ENCODE measurements around the gene FAM107B.

GRCh38 chr10:14761372-14761771 is 13.3 kb downstream of the FAM107B start:
- TF ChIP-seq CTCF (IDR thresholded peaks at IDR 0.05; ENCODE audit: extremely low read depth in 1 of 2, insufficient read depth in 1 of 2, low read depth in 1 of 2, low read length in 2 of 2) (no peak), POLR2A (IDR thresholded peaks at IDR 0.05; ENCODE audit: low read depth, low read length) (no peak), GATA2 (IDR thresholded peaks at IDR 0.05; ENCODE audit: insufficient read depth, insufficient read length, low read depth, low read length) (no peak), EZH2 (IDR thresholded peaks at IDR 0.05; ENCODE audit: borderline replicate concordance, low read depth, low read length, severe bottlenecking) (no peak), POLR2AphosphoS5 (IDR thresholded peaks at IDR 0.05; ENCODE audit: insufficient read depth, low read depth, low read length) (no peak)

Data from endothelial cell of umbilical vein (primary cell).